OCI-LY3 (cell line): ENCODE data around the gene MYLIP.

Experiments
- H2AFZ ChIP-seq: fragments of 200-600, 300-600 bp; shearing (Covaris generic); 2 replicates; pipeline ENCODE4 v1.6.0; 2014; ENCODE audit warnings: antibody characterized with exemption, low read depth, low read length
- H3K27ac ChIP-seq: fragments of 200-600, 300-600 bp; sonication (generic); 2 replicates; pipeline ENCODE4 v1.5.1; 2014; ENCODE audit warnings: mild to moderate bottlenecking, low read length, moderate library complexity, mixed read lengths
- H3K27me3 ChIP-seq: fragments of 200-600, 300-600 bp; sonication (generic); 2 replicates; pipeline ENCODE4 v1.6.1; 2014; ENCODE audit warnings: low read depth, low read length, mixed read lengths
- H3K36me3 ChIP-seq: fragments of 200-600, 300-600 bp; sonication (generic); replicated peaks from 2 replicates; pipeline ENCODE3; 2014; ENCODE audit warnings: low read depth, low read length, mixed read lengths
- H3K4me1 ChIP-seq: fragments of 300-600, 200-600 bp; sonication (generic); 2 replicates; pipeline ENCODE4 v1.6.1; 2014; ENCODE audit warnings: low read length, mixed read lengths
- H3K4me2 ChIP-seq: fragments of 200-600, 300-600 bp; sonication (generic); 2 replicates; pipeline ENCODE4 v1.6.1; 2014; ENCODE audit warnings: low read length, mixed read lengths
- H3K4me3 ChIP-seq: fragments of 300-600, 200-600 bp; sonication (generic); 2 replicates; pipeline ENCODE4 v1.5.1; 2014; ENCODE audit warnings: antibody characterized with exemption, mild to moderate bottlenecking, low read length, moderate library complexity
- H3K79me2 ChIP-seq: fragments of 300-600, 200-600 bp; shearing (Covaris generic); 2 replicates; pipeline ENCODE4 v1.6.1; 2014; ENCODE audit warnings: mild to moderate bottlenecking, low read length, mixed read lengths
- H3K9ac ChIP-seq: fragments of 300-600, 200-600 bp; shearing (Covaris generic); 2 replicates; pipeline ENCODE4 v1.6.0; 2014; ENCODE audit warnings: mild to moderate bottlenecking, low read length, moderate library complexity
- H3K9me3 ChIP-seq: fragments of 200-600, 300-600 bp; shearing (Covaris generic); 2 replicates; pipeline ENCODE4 v1.6.1; 2014; ENCODE audit warnings: low read length, mixed read lengths; ENCODE audit not compliant: insufficient read depth
- H4K20me1 ChIP-seq: fragments of 200-600, 300-600 bp; sonication (generic); 2 replicates; pipeline ENCODE4 v1.6.1; 2016; ENCODE audit warnings: low read length, mixed read lengths; ENCODE audit not compliant: insufficient read depth
- CTCF ChIP-seq: fragments of 200-600, 300-600 bp; sonication (generic); IDR thresholded peaks from 2 replicates; pipeline ENCODE4 v1.5.1; 2014; ENCODE audit warnings: antibody characterized with exemption, low read length, low read depth
- EZH2phosphoT487 ChIP-seq: fragments of 200-600 bp; shearing (Covaris generic); IDR thresholded peaks from 2 replicates; pipeline ENCODE4 v1.6.1; 2018; ENCODE audit warnings: antibody characterized with exemption, mixed run types, low read depth

MYLIP gene

GRCh38 chr6:16135066-16135465 lies 6.2 kb downstream of the MYLIP start:
- Histone ChIP-seq H3K27me3 (peaks cover under 1% of the 10 kb centered on the region; the same call in 1 of the 2 replicates), H3K79me2 (peaks cover 3% of the 10 kb centered on the region; the same call in 1 of the 2 replicates), H3K4me1 (peaks cover 17% of the 10 kb centered on the region), H2AFZ (no peak overlapping the region), H3K36me3 (peaks cover 14% of the 10 kb centered on the region), H3K27ac (no peak overlapping the region), H3K9ac (no peak overlapping the region), H3K4me3 (no peak overlapping the region), H3K9me3 (no peaks in the 10 kb centered on the region), H3K4me2 (no peak overlapping the region), H4K20me1 (peaks cover 79% of the 10 kb centered on the region)
- TF ChIP-seq CTCF: no peak
- no peak for TF ChIP-seq EZH2phosphoT487

- H2AFZ ChIP-seq: no peak overlapping the region
- TF ChIP-seq CTCF (no peak), EZH2phosphoT487 (no peak)
- no peaks in the 10 kb centered on the region for H3K9me3 ChIP-seq
- H3K36me3 ChIP-seq: peaks cover 14% of the 10 kb centered on the region
- no peak overlapping the region for H3K27ac ChIP-seq
- no peaks in the 10 kb centered on the region for H3K27me3 ChIP-seq
- peaks cover 78% of the 10 kb centered on the region for H4K20me1 ChIP-seq
- peaks cover 7% of the 10 kb centered on the region for H3K4me1 ChIP-seq
- H3K4me3 ChIP-seq: no peak overlapping the region
- no peak overlapping the region for H3K9ac ChIP-seq
- no peak overlapping the region for H3K4me2 ChIP-seq
- no peaks in the 10 kb centered on the region; the same call in 1 of the 2 replicates for H3K79me2 ChIP-seq
These were observed 7.2 kb downstream of the MYLIP start for GRCh38 chr6:16136091-16136490.

GRCh38 chr6:16136621-16137450 lies 8.0 kb downstream of the MYLIP start:
- peaks cover 71% of the 10 kb centered on the region for H4K20me1 ChIP-seq
- H3K4me1 ChIP-seq: no peaks in the 10 kb centered on the region
- H3K4me2 ChIP-seq: no peak overlapping the region
- no peaks in the 10 kb centered on the region for H3K9me3 ChIP-seq
- no peak overlapping the region for H3K9ac ChIP-seq
- H3K4me3 ChIP-seq: no peak overlapping the region
- no peaks in the 10 kb centered on the region; the same call in 1 of the 2 replicates for H3K79me2 ChIP-seq
- H3K27ac ChIP-seq: no peak overlapping the region
- no peaks in the 10 kb centered on the region for H3K27me3 ChIP-seq
- TF ChIP-seq CTCF: no peak
- TF ChIP-seq EZH2phosphoT487: no peak
- H3K36me3 ChIP-seq: peaks cover 10% of the 10 kb centered on the region
- H2AFZ ChIP-seq: no peak overlapping the region

- no peaks in the 10 kb centered on the region; the same call in 1 of the 2 replicates for H3K79me2 ChIP-seq
- no peak overlapping the region for H3K9ac ChIP-seq
- H3K9me3 ChIP-seq: no peaks in the 10 kb centered on the region
- H3K27ac ChIP-seq: no peak overlapping the region
- H4K20me1 ChIP-seq: peaks cover 66% of the 10 kb centered on the region
- no peaks in the 10 kb centered on the region for H3K27me3 ChIP-seq
- H3K4me3 ChIP-seq: no peak overlapping the region
- H3K4me2 ChIP-seq: no peak overlapping the region
- TF ChIP-seq CTCF (no peak), EZH2phosphoT487 (no peak)
- H3K36me3 ChIP-seq: peaks cover 10% of the 10 kb centered on the region
- no peaks in the 10 kb centered on the region for H3K4me1 ChIP-seq
- H2AFZ ChIP-seq: no peak overlapping the region
These were observed 8.5 kb downstream of the MYLIP start for GRCh38 chr6:16137451-16137801.
